Muscle layer of duodenum (tissue), 2 donors: ENCODE data around the gene ARMH1.

Experiments
- H3K27ac ChIP-seq: one replicate; pipeline ENCODE4 v1.7.0; 2013; ENCODE audit warnings: mild to moderate bottlenecking, low read length
- H3K27me3 ChIP-seq: one replicate; pipeline ENCODE4 v1.7.0; 2013; ENCODE audit warnings: low read depth, mild to moderate bottlenecking, control low read depth, low read length
- H3K36me3 ChIP-seq, 2 donors: one replicate each; pipeline ENCODE4 v1.7.0; 2013; ENCODE audit warnings: low read length in 2 of 2, control low read depth in 1 of 2, mild to moderate bottlenecking in 1 of 2; ENCODE audit not compliant: insufficient read depth in 2 of 2, control insufficient read depth in 1 of 2
- H3K4me1 ChIP-seq, 2 donors: one replicate each; pipeline ENCODE4 v1.7.0; 2013; ENCODE audit warnings: low read length in 2 of 2, mild to moderate bottlenecking in 2 of 2, control low read depth in 1 of 2, moderate library complexity in 1 of 2; ENCODE audit not compliant: insufficient read depth in 2 of 2, control insufficient read depth in 1 of 2
- H3K4me3 ChIP-seq, 2 donors: one replicate each; pipeline ENCODE4 v1.7.0; 2013; ENCODE audit warnings: low read length in 2 of 2, low read depth in 1 of 2, mild to moderate bottlenecking in 1 of 2
- H3K9me3 ChIP-seq, 2 donors: one replicate each; pipeline ENCODE4 v1.7.0; 2013; ENCODE audit warnings: low read length in 2 of 2, control low read depth in 1 of 2, mild to moderate bottlenecking in 1 of 2; ENCODE audit not compliant: control insufficient read depth in 1 of 2
- donor health status: healthy.

Gene ARMH1

DNA sequence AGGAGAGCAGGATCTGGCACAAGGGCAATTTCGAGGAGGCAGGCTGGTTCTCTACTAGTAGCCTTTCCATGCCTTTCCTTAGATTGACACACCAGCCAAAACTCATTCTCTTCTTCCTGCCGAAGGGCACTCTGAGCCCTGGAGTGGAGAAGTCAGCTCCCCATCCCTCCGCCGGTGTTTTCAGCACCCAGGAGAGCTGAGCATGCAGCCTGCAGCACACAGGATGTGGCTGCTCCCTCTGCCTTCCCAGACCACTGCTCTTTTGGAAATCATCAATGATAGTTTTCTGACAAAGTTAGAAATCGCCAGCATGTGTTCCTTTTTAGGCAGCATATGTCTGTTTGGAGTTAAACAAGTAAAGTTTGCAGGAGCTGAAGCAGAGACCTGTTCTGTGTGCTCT lies 44.8 kb downstream of the ARMH1 start:
- Histone ChIP-seq H3K4me3 (no peak overlapping the region), H3K27ac (no peak overlapping the region), H3K4me1 (peaks cover 0 to 5% of the 10 kb centered on the region in 2 donors), H3K9me3 (no peaks in the 10 kb centered on the region), H3K36me3 (no peaks in the 10 kb centered on the region), H3K27me3 (no peaks in the 10 kb centered on the region)

DNA sequence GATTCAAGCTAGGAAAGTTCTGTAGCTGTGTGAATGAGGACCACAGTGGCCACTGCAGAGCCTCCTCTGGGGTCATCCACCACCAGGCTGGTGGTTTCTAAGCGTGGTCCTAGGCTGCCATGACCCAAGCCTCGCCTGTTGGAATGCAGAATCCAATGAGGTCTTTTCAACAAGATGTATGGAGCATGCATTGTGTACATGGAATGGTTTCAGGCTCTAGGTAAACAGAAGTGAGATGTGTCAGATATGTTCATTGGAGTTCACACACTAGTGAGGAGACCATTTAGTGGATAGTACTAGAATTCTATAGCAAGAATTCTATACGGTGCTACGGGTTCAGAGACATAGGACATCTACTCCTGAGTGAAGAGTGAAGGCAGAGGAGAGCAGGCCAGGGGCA lies 45.8 kb downstream of the ARMH1 start:
- H3K9me3 ChIP-seq, result no peaks in the 10 kb centered on the region
- H3K36me3 ChIP-seq, result no peaks in the 10 kb centered on the region
- no peak overlapping the region for H3K4me3 ChIP-seq
- peaks cover 0 to under 1% of the 10 kb centered on the region in 2 donors for H3K4me1 ChIP-seq
- no peak overlapping the region for H3K27ac ChIP-seq
- H3K27me3 ChIP-seq, result no peaks in the 10 kb centered on the region

DNA sequence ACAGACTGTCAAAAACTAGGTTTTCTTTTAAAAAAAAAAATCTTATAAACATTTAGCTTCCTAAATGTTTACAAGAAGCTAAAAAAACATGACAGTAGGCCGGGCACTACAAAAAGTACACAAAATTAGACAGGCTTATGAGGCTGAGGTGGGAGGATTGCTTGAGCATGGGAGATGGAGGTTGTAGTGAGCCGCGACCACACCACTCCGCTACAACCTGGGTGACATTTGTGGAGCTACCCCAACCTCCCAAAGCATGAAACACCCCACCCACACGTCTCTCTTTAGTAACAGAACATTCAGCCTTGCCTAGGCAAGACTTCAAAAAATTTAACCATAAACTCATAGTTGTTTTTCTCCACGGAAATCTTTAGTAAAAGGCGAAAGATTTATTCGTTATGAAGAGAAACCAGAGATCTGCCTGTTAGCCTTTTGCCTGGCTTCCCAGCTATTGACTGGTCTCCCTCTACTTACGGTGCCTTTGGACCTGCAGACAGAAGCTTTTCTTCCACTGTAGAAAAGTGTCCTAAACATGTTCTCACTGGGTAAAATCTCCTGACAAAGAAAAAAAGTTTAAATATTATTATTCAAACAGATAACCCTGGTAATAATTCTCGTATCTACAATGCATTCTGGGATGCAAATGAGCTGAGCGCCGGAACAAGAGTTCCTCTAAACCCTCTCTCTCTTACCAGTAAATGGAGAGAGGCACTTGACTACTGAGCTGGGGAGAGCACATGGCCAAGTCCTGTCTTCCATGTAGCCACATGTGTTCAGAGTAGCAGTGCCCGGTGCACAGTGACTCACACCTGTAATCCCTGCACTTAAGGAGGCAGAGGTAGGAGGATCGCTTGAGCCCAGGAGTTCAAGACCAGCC lies 47.2 kb downstream of the ARMH1 start:
- Histone ChIP-seq H3K27me3 (no peaks in the 10 kb centered on the region), H3K4me1 (no peaks in the 10 kb centered on the region), H3K36me3 (no peaks in the 10 kb centered on the region), H3K27ac (peak overlapping the region; percentile 67), H3K9me3 (no peaks in the 10 kb centered on the region), H3K4me3 (no peak overlapping the region)

DNA sequence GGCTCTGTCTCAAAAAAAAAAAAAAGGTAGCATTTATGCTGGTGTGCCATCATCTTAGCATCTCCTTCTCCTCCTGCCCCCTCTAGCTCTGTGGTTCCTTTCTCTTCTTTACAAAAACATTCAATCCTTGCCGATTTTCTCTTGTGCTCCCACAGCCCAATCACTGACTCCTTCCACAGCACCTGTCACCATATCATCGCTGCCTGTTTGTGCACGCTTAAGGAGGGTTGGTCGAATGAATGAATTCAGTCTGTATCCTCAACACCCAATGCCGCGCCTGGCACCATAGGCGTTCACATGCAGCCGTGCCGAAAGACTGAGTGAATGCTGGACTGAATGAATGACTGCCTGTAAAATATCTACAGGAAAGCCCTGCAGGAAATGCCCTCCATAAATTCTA lies 48.5 kb downstream of the ARMH1 start:
- Histone ChIP-seq H3K4me1 (no peaks in the 10 kb centered on the region), H3K36me3 (no peaks in the 10 kb centered on the region), H3K27me3 (no peaks in the 10 kb centered on the region), H3K9me3 (no peaks in the 10 kb centered on the region), H3K27ac (no peak overlapping the region), H3K4me3 (no peak overlapping the region)

DNA sequence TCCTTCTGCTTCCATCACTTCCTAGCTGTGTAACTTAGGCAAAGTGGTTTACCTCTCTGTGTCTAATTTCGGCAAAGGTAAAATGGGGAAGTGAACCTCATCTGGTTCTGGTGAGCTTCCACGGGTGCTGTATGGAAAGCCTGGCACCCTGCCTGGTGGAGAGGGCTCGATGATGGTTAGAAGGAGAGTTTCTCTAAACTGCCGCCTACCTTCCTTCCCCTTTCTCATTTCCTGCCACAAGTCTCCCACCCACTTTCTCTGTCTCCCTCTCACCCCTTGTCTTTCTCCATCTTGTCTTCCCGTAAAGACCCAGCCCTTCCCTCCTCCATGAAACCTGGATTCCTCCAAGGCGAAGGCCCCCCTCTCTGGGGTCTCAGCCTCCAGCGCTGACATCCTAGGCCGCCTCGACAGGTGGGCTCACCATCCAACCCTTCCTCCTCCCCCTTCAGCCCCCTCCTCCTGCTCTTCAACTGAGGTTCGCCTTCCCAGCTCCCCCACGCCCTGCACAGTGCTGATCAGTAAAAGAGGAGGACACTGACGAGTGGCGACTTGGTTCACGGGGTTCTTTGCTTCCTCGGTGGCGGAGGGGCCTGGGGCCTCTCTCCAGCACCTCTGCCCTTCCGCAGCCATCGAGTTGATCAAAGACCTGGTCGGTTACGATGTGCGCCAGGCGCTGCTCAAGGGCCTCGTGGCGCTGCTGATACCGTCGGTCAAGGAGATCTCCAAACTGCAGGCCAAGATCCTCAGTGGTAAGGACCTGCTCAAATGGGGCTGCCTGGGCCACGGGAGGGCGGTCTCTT lies 49.2 kb downstream of the ARMH1 start:
- no peaks in the 10 kb centered on the region for H3K36me3 ChIP-seq
- H3K9me3 ChIP-seq, result no peaks in the 10 kb centered on the region
- no peaks in the 10 kb centered on the region for H3K4me1 ChIP-seq
- no peak overlapping the region for H3K4me3 ChIP-seq
- no peak overlapping the region for H3K27ac ChIP-seq
- no peaks in the 10 kb centered on the region for H3K27me3 ChIP-seq

DNA sequence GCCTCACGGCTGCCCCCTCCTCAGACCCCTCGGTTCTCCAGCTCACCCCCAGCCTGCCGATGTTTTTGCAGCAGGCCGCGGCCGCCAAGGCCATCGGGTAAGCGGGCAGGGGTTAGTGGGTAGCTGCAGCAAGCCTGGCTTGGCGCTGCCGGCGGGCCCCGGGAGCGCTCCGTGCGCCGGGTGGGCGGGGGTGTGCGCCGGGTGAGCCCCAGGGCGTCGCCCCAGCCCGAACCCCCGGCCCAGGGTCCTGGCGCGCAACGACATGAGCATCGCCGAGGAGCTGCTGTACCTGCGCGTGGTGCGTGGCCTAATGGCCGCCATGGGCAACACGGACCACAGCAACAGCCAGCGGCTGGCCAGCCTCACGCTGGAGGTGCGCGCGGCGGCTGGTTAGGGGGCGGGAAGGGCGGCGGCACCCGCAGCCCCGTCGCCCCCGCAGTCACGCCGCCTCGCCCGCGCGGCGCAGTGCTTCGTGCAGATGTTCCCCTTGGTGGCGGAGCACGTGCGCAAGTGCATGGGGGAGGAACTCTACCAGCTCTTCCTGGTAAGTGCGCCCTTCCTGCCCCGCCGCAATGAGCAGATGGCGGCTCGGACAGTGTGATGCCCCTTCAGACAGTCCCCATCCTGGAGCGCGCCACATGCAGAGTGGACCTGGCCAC lies 49.9 kb downstream of the ARMH1 start:
- no peaks in the 10 kb centered on the region for H3K36me3 ChIP-seq
- no peaks in the 10 kb centered on the region for H3K9me3 ChIP-seq
- H3K4me1 ChIP-seq, result no peaks in the 10 kb centered on the region
- H3K4me3 ChIP-seq, result no peak overlapping the region
- H3K27ac ChIP-seq, result no peak overlapping the region
- no peaks in the 10 kb centered on the region for H3K27me3 ChIP-seq

DNA sequence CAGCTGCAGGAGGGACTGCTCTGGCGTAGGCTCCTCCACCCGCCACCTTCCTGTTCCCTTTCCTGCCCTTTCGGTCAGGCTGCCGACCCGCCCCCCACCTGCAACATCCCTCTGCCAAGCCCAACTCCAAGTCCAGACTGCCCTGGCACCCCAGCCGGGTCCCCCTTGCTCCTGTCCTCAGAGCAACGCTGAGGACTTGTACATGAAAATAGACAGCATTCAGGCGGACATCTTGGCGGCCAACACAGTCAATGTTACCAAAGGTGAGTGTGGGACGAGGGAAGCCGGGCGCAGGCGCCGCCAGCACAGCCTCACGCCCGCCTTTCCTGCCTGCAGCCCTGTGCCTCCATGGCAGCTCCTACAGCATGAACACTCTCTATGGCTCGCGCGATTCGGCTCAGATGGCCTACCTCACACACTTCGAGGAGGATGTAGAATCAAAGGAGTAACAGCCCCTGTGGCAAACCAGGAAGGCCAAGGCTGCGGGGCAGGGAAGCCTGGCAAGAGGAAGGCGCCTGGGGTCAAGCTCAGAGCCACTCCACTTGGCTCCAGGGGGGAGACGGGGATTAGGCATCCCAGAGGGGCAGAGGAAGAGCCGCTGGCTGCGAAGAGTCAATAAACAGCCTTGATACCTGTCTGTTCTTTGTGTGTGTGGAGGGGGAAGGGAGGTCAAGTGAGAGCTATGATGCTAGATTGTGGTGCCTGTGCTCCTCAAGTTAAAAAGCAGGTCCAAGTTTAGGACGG lies 50.6 kb downstream of the ARMH1 start:
- H3K4me1 ChIP-seq, result no peaks in the 10 kb centered on the region
- no peaks in the 10 kb centered on the region for H3K36me3 ChIP-seq
- no peak overlapping the region for H3K27ac ChIP-seq
- H3K4me3 ChIP-seq, result no peak overlapping the region
- H3K27me3 ChIP-seq, result no peaks in the 10 kb centered on the region
- no peaks in the 10 kb centered on the region for H3K9me3 ChIP-seq

DNA sequence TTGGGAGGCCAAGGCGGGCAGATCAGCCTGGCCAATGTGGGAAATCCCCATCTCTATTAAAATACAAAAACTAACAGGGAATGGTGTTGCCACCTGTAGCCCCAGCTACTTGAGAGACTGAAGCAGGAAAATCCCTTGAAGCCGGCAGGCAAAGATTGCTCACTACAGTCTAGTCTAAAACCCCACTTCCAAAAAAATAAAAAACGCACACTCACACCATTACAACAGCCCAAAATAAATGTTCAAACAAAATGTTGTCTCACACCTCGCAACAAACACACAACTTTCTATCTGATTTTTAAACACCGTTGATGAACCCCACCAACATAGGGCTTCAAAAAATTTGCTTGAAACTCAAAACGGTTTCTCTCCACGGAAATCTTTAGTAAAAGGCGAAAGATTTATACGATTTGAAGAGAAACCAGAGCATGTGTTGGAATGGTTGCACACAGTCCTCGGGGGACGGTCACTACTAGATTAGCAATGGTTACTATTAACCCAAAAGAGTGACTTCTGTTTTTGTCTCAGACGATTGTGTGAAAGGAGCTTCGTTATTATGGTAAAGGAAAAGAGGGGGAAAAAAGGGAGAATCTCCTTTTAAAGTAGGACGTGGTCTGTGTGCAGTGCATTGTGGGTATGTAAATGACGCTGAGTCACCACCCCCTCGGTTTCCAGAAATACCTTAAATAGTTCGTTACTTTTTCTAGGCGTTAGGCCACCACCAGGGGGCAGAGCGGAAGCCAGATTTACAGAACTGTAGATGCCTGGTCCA lies 56.4 kb downstream of the ARMH1 start, which contains the start of gene RNU5D-1:
Gene RNU5D-1, minus strand, starts transcription at position 430 of the 772 bp plus-strand sequence.
- Histone ChIP-seq H3K36me3 (no peaks in the 10 kb centered on the region), H3K27ac (peak within 1 kb of the TSS; percentile 99), H3K4me1 (no peaks in the 10 kb centered on the region), H3K9me3 (no peaks in the 10 kb centered on the region), H3K27me3 (no peaks in the 10 kb centered on the region), H3K4me3 (peak within 1 kb of the TSS; percentile 47)

DNA sequence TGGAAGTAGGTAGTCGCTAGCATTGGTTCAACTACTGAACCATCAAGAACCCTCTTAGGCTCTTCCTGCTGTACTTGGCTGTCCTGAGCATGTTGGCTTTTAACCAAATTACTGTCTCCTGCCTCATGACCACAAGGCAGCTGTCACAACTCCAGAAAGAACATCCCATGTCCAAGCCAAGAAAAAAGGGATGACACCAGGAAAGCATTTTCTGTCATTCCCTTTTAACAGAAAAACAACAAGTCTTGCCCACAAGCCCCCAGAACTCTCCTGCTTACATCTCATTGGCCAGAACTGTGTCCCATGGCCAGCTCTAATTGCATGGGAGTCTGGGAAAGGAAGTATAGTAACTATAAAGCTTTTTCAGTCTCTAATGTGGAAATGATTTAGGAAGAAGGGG lies 58.9 kb downstream of the ARMH1 start:
- Histone ChIP-seq H3K27ac (no peak overlapping the region), H3K36me3 (no peaks in the 10 kb centered on the region), H3K27me3 (no peaks in the 10 kb centered on the region), H3K9me3 (no peaks in the 10 kb centered on the region), H3K4me3 (no peak overlapping the region), H3K4me1 (no peaks in the 10 kb centered on the region)

DNA sequence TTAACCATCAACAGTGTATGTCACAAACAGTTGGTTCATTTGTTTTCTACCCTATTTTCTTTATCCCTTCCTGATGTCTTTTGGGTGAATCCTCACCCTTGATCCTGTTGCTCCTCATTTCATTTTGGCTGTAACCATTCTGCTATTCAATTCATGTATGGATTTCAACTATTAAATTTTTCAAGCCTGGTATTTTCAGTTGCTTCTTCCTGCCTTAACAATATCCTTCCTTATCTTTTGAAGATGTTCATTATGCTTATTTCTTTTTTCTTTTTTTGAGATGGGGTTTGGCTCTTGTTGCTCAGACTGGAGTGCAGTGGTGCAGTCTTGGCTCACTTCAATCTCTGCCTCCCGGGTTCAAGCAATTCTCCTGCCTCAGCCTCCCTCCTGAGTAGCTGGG lies 59.3 kb downstream of the ARMH1 start:
- Histone ChIP-seq H3K27me3 (no peaks in the 10 kb centered on the region), H3K27ac (no peak overlapping the region), H3K36me3 (no peaks in the 10 kb centered on the region), H3K4me3 (no peak overlapping the region), H3K4me1 (no peaks in the 10 kb centered on the region), H3K9me3 (no peaks in the 10 kb centered on the region)
